Suprapubic skin (tissue), 4 donors: ENCODE results near the gene SLC25A22. TPM values are rescaled to one million over a fixed set of nuclear protein-coding genes. Genes with fewer than 3 reads are reported as not detected.

ENCODE experiments used
- DNase-seq, 2 donors: peaks; one replicate each; pipeline ENCODE4 v3.0.0-alpha.2; 2019; ENCODE audit warnings: low spot score in 2 of 2
- H3K27ac ChIP-seq: fragments of 200-600 bp; sonication (generic); one replicate; pipeline ENCODE4 v1.5.1; 2019
- H3K27me3 ChIP-seq: fragments of 200-600 bp; sonication (generic); one replicate; pipeline ENCODE4 v1.5.1; 2019
- H3K36me3 ChIP-seq: fragments of 200-600 bp; sonication (generic); one replicate; pipeline ENCODE4 v1.5.1; 2019
- H3K4me1 ChIP-seq: fragments of 200-600 bp; sonication (generic); one replicate; pipeline ENCODE4 v1.5.1; 2019
- H3K4me3 ChIP-seq: fragments of 200-600 bp; sonication (generic); one replicate; pipeline ENCODE4 v1.5.1; 2019; ENCODE audit warnings: mild to moderate bottlenecking
- H3K9me3 ChIP-seq: fragments of 200-600 bp; sonication (generic); one replicate; pipeline ENCODE4 v1.5.1; 2019
- CTCF ChIP-seq, 2 donors: fragments of 200-600 bp in 1 of 2; fragments of 450-650 bp in 1 of 2; sonication (generic) in 1 of 2; IDR thresholded peaks; one replicate each; pipeline ENCODE4 v1.5.1; 2016 to 2019; ENCODE audit warnings: antibody characterized with exemption in 2 of 2, mild to moderate bottlenecking in 1 of 2, moderate library complexity in 1 of 2
- EP300 ChIP-seq: sonication (generic); formaldehyde crosslinking; IDR thresholded peaks from one replicate; pipeline ENCODE4 v1.6.1; 2017; ENCODE audit warnings: antibody characterized with exemption
- POLR2A ChIP-seq, 2 donors: fragments of 450-650 bp; IDR thresholded peaks; one replicate each; pipeline ENCODE4 v1.6.1; 2017; ENCODE audit warnings: antibody characterized with exemption in 2 of 2, mild to moderate bottlenecking in 2 of 2, moderate library complexity in 2 of 2
- POLR2AphosphoS5 ChIP-seq, 3 donors: sonication (generic); formaldehyde crosslinking; IDR thresholded peaks; one replicate each; pipeline ENCODE4 v1.6.1; 2017; ENCODE audit warnings: antibody characterized with exemption in 3 of 3
- WGBS: methylation state at CpG from one replicate; pipeline ENCODE4 v1.1.5; 2018; 5-methylcytosine and 5-hydroxymethylcytosine counted together
- total RNA-seq, 4 donors: library from RNA; depleted of rRNA; stranded (reverse); fragments of >200 nt; gene quantifications; one replicate each; pipeline ENCODE4 v1.1.0, GENCODE V29; 2016

SLC25A22 gene
- total RNA-seq, 4 donors from 2014 or later = 11.2 to 14.7 (median 13.7) TPM

GRCh38 chr11:819129-819931 is 21.2 kb upstream of the SLC25A22 start:
- Histone ChIP-seq H3K4me1 (peaks cover 38% of the 10 kb centered on the region), H3K36me3 (peaks cover 24% of the 10 kb centered on the region), H3K9me3 (no peaks in the 10 kb centered on the region), H3K27me3 (no peaks in the 10 kb centered on the region), H3K4me3 (peak overlapping the region; percentile 95), H3K27ac (peak overlapping the region; percentile 100)
- TF ChIP-seq POLR2AphosphoS5 (IDR thresholded peaks at IDR 0.05) = peak in 1 of 3 donors; percentile 65
- TF ChIP-seq POLR2A (IDR thresholded peaks at IDR 0.05) = peak; percentile 75 to 87
- no peak for TF ChIP-seq EP300
- peak in 1 of 2 donors; percentile 31 for TF ChIP-seq CTCF (IDR thresholded peaks at IDR 0.05)
- DNase-seq = peak; percentile 96 to 97
- 0% methylated on average over 8 of the region's 96 CpGs for WGBS

GRCh38 chr11:818396-819128 is 20.5 kb upstream of the SLC25A22 start, which contains the start of gene PNPLA2:
TSS of gene PNPLA2 (plus strand) at chr11:818914. CDS start at chr11:819719, 805 bp downstream.
- Histone ChIP-seq H3K4me1 (peaks cover 37% of the 10 kb centered on the region), H3K27ac (peak within 1 kb of the TSS; percentile 100), H3K9me3 (no peaks in the 10 kb centered on the region), H3K4me3 (peak within 1 kb of the TSS; percentile 95), H3K27me3 (no peaks in the 10 kb centered on the region), H3K36me3 (peaks cover 24% of the 10 kb centered on the region)
- WGBS = 32% methylated on average over 9 of the region's 20 CpGs
- DNase-seq = no peak
- TF ChIP-seq POLR2AphosphoS5 (IDR thresholded peaks at IDR 0.05) (no peak), CTCF (IDR thresholded peaks at IDR 0.05) (no peak), POLR2A (IDR thresholded peaks at IDR 0.05) (no peak), EP300 (no peak)

- DNase-seq = no peak
- H3K36me3 ChIP-seq = peaks cover 29% of the 10 kb centered on the region
- no peak overlapping the region for H3K27ac ChIP-seq
- 83% methylated on average over 11 of the region's 11 CpGs for whole genome bisulfite sequencing
- no peaks in the 10 kb centered on the region for H3K27me3 ChIP-seq
- H3K4me1 ChIP-seq = peaks cover 35% of the 10 kb centered on the region
- no peak overlapping the region for H3K4me3 ChIP-seq
- TF ChIP-seq EP300 = no peak
- no peak for TF ChIP-seq POLR2A (IDR thresholded peaks at IDR 0.05)
- TF ChIP-seq CTCF (IDR thresholded peaks at IDR 0.05) = no peak
- TF ChIP-seq POLR2AphosphoS5 (IDR thresholded peaks at IDR 0.05) = no peak
- H3K9me3 ChIP-seq = no peaks in the 10 kb centered on the region
Observed at GRCh38 chr11:816433-816779, 18.3 kb upstream of the SLC25A22 start.

GRCh38 chr11:815675-816432 is 17.8 kb upstream of the SLC25A22 start:
- TF ChIP-seq POLR2A (IDR thresholded peaks at IDR 0.05) (no peak), EP300 (no peak), CTCF (IDR thresholded peaks at IDR 0.05) (no peak), POLR2AphosphoS5 (IDR thresholded peaks at IDR 0.05) (no peak)
- peaks cover 35% of the 10 kb centered on the region for H3K4me1 ChIP-seq
- no peak overlapping the region for H3K27ac ChIP-seq
- no peaks in the 10 kb centered on the region for H3K9me3 ChIP-seq
- WGBS = 91% methylated on average over 6 of the region's 11 CpGs
- no peak overlapping the region for H3K4me3 ChIP-seq
- DNase-seq = no peak
- H3K27me3 ChIP-seq = no peaks in the 10 kb centered on the region
- H3K36me3 ChIP-seq = peaks cover 30% of the 10 kb centered on the region
